Colonic mucosa (tissue), 4 donors: ENCODE data around the gene TNS3. TPM values are rescaled to one million over a fixed set of nuclear protein-coding genes. Genes with fewer than 3 reads are reported as not detected.

Source experiments
- DNase-seq: peaks from one replicate; pipeline ENCODE4 v3.0.0-alpha.2; 2020
- H3K27ac ChIP-seq: fragments of 200-600 bp; one replicate; pipeline ENCODE4 v1.8.0; 2021
- H3K27me3 ChIP-seq: fragments of 200-600 bp; one replicate; pipeline ENCODE4 v1.8.0; 2021
- H3K36me3 ChIP-seq: fragments of 200-600 bp; one replicate; pipeline ENCODE4 v1.8.0; 2021
- H3K4me1 ChIP-seq: fragments of 200-600 bp; one replicate; pipeline ENCODE4 v1.8.0; 2021; ENCODE audit warnings: mild to moderate bottlenecking
- H3K4me3 ChIP-seq: fragments of 200-600 bp; one replicate; pipeline ENCODE4 v1.8.0; 2021
- H3K9ac ChIP-seq, 2 donors: one replicate each; pipeline ENCODE4 v1.7.0; 2013; ENCODE audit warnings: control low read depth in 2 of 2, low read depth in 2 of 2, low read length in 2 of 2
- H3K9me3 ChIP-seq: fragments of 200-600 bp; one replicate; pipeline ENCODE4 v1.8.0; 2021
- intact Hi-C: fragments of 100-400 bp; cut with DNase I; formaldehyde crosslinking; loops from one replicate; pipeline ENCODE4 v1.14.1; 2022
- total RNA-seq, 2 donors: library from RNA; stranded (reverse); fragmentation: NEBNext Ultra II Directional in 1 of 2; extraction: Animal tissue kit (Norgen Biotek cat#: 25700) in 1 of 2; gene quantifications; one replicate each; pipeline ENCODE4 v1.2.1, GENCODE V29; 2021
- TF ChIP-seq, protein P1 (sequence below): fragments of 200-600 bp; IDR thresholded peaks from one replicate; pipeline ENCODE4 v1.8.0; 2022; ENCODE audit warnings: antibody characterized with exemption, mild to moderate bottlenecking
- donor health status: healthy.
- donor health status: DM: no; HTN: no; CAD: no.
- donor health status: DM: no; HTN: no; CAD: no.

Gene TNS3
- total RNA-seq, 2 donors from 2014 or later = 41.1 to 58.2 TPM

DNA sequence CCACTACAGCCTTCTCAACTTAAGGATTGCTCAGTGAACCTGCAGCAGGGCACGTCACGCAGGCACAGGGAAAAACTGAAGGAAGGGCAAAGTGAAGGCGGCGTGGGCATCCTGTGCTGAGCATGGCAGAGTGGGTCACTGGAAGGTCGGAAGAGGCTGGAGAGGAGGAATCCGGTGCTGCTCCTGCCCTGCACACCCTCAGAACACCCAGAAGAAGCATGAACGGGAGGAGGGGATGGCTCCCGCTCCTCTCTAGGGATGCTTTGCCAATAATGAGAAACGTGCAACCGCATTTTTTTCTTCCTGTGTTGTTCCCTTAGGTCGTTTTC lies 175.1 kb downstream of the TNS3 start:
- H3K9ac ChIP-seq = peak overlapping the region in 1 of 2 donors; percentile 79
- no peaks in the 10 kb centered on the region for H3K27me3 ChIP-seq
- H3K36me3 ChIP-seq = no peaks in the 10 kb centered on the region
- TF ChIP-seq, protein P1, sequence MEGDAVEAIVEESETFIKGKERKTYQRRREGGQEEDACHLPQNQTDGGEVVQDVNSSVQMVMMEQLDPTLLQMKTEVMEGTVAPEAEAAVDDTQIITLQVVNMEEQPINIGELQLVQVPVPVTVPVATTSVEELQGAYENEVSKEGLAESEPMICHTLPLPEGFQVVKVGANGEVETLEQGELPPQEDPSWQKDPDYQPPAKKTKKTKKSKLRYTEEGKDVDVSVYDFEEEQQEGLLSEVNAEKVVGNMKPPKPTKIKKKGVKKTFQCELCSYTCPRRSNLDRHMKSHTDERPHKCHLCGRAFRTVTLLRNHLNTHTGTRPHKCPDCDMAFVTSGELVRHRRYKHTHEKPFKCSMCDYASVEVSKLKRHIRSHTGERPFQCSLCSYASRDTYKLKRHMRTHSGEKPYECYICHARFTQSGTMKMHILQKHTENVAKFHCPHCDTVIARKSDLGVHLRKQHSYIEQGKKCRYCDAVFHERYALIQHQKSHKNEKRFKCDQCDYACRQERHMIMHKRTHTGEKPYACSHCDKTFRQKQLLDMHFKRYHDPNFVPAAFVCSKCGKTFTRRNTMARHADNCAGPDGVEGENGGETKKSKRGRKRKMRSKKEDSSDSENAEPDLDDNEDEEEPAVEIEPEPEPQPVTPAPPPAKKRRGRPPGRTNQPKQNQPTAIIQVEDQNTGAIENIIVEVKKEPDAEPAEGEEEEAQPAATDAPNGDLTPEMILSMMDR = no peak
- no peak for DNase-seq
- no peak overlapping the region for H3K4me3 ChIP-seq
- intact Hi-C loops = no loop called here
- no peaks in the 10 kb centered on the region for H3K9me3 ChIP-seq
- no peaks in the 10 kb centered on the region for H3K4me1 ChIP-seq
- H3K27ac ChIP-seq = peak overlapping the region; percentile 57

- TF ChIP-seq, protein P1 = no peak
- DNase-seq = peak; percentile 80
- Histone ChIP-seq H3K36me3 (no peaks in the 10 kb centered on the region), H3K27me3 (no peaks in the 10 kb centered on the region), H3K4me1 (no peaks in the 10 kb centered on the region), H3K9me3 (no peaks in the 10 kb centered on the region), H3K4me3 (no peak overlapping the region), H3K9ac (peak overlapping the region; percentile 33 to 79), H3K27ac (peak overlapping the region; percentile 57)
- intact Hi-C loops = no loop called here
Measured at GRCh38 chr7:47405921-47406800, 175.8 kb downstream of the TNS3 start.

DNA sequence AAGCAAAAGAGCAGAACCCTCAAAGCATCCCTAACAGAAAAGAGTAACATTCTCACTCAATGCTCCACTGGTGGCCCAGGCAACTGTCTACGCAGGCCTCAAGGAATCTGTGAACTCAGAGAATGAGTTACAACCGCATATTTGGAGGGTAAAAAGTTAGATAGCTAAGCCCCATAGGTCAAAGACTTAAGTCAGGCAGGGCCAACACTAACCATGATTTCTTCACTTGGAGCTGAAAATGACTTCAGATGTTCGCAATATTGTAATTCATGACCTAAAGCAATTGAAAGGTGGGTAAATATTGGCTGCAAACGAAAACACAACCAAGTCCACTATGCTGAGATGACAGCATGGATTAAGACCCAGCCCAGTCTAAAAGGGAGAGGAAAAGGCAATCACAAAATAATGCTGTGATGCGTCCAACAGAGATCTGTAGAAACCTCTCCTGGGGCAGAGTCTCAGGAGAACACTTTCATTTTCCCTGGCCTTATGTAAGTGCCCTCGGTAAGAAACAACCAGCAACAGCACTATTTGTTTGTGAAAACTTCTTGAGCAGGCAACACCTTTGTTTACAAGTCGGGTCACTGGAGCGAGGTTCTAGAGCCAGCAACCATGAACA lies 176.5 kb downstream of the TNS3 start:
- no peak overlapping the region for H3K4me3 ChIP-seq
- H3K27ac ChIP-seq = peak overlapping the region; percentile 57
- DNase-seq = no peak
- H3K9me3 ChIP-seq = no peaks in the 10 kb centered on the region
- no peaks in the 10 kb centered on the region for H3K27me3 ChIP-seq
- H3K4me1 ChIP-seq = no peaks in the 10 kb centered on the region
- intact Hi-C loops = no loop called here
- H3K9ac ChIP-seq = peak overlapping the region; percentile 33 to 79
- H3K36me3 ChIP-seq = no peaks in the 10 kb centered on the region
- TF ChIP-seq, protein P1 = no peak

DNA sequence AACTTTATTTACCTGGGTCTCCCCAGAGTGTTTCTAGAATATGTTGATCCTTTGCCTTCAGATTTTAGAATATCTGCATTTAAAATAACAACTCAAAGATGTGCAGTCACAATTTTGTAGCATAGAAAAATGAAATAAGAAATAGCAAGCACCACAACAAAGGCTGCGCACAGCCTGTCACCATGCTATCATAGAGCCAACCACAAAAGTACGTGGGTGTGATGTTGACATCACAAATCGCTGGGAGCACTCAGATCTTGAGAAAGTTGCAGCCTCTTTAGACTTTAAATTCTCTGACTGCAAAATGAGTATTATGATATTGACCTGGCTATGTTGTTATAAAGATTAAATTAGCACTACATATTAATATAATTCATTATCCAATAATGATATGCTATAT lies 177.9 kb downstream of the TNS3 start:
- Histone ChIP-seq H3K9me3 (no peaks in the 10 kb centered on the region), H3K4me3 (no peak overlapping the region), H3K4me1 (no peaks in the 10 kb centered on the region), H3K27me3 (no peaks in the 10 kb centered on the region), H3K27ac (no peak overlapping the region), H3K36me3 (no peaks in the 10 kb centered on the region), H3K9ac (no peak overlapping the region)
- TF ChIP-seq, protein P1 = no peak
- intact Hi-C loops = no loop called here
- DNase-seq = no peak

DNA sequence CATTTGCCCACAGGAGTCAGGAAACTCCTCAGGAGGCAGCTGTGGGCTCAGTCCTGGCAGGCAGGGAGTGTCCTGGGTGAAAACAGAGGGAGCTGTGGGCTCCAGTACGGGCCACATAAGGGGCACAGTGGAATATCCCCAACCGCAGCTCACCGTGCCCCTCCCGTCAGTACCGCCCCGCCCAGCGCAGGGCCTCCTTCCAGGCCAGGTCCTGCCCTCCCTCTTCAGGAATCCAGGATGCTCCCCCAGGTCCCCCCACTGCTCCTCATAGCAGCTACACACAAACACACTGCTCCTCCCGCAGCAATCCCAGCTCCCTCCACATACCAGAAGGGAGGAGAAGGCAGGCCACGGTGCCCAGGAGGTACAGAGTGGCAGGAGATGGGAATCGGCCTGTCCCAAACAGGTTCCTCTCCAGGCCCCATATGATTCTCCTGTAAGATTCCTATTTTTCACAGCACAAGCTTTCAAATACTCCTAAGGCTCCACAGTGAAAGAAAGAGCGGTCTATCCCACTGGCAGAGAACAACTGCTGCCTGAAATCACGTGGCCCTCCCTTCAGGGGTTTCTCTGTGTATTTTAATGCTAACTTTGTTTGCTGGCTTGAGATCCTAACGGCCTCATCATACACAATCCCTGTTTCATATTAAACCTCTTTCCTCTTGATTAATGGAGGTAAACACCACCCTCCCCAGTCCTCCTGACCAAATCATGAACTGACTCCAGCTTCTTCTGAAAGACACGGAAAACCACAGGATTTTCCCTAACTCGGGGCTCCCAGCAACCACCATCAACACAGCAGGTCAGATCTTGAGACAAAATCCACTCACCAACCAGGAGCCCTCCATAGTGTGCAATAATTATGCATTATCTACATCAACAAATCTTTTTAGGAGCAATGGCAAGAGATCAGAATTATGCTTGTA lies 178.7 kb downstream of the TNS3 start:
- no peak for DNase-seq
- intact Hi-C loops = no loop called here
- TF ChIP-seq, protein P1 = no peak
- no peaks in the 10 kb centered on the region for H3K4me1 ChIP-seq
- H3K9ac ChIP-seq = no peak overlapping the region
- H3K27me3 ChIP-seq = no peaks in the 10 kb centered on the region
- H3K27ac ChIP-seq = no peak overlapping the region
- no peaks in the 10 kb centered on the region for H3K36me3 ChIP-seq
- H3K4me3 ChIP-seq = no peak overlapping the region
- no peaks in the 10 kb centered on the region for H3K9me3 ChIP-seq
